Suppressor macrophage treated with lipopolysaccharide for 1 hour (primary cell): ENCODE measurements around the gene JAKMIP1.
"Not testable (repeated sequence)": the region's sequence is repeated elsewhere in the genome, so short reads cannot be mapped to it uniquely, and the experiment has no call there.

Experiments used
- DNase-seq, 3 donors: peaks; one replicate each; pipeline ENCODE4 v3.0.0-alpha.2; 2020 to 2022

The JAKMIP1 gene

DNA sequence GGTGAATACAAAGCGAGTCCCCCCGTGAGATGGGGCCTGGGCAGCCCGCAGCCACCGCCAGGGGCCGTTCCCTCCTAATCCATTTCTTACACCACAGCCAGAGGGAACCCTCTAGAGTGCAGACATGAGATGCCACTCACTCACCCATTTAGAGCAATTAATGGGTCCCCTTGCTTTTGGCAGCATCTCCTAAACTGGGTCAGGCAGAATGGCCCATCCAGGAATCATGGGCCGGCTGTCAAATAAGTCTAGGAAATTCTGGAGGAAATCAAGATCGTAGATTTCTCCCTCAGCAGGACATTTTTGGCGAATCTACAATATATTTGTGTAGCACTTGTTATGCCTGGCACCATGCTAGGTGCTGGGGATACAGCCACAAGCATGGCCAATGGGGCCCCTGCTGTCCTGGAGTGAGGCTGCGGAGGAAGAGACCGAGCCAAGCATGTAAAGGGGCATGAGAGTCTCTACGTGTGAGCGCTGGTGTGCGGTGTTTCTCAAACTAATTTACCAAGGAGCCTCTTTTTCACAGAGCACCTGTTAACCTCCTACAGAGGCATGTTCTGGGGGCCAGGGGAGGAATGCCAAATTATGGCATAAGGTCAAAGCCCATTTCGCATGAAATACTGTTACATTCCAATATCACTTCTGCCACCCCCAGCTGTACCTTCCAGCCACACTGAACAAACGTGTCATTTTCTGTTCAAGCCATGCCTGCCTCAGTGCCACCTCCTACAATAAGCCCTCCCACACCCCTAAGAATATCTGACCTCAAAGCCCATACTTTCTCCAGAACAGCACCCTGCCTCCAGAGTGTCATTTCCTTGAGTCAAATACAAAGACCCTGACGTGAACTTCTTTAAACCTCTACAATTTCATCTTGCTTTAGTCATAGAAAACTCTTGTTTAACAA lies 28.1 kb upstream of the JAKMIP1 start:
- DNase-seq = no peak

DNA sequence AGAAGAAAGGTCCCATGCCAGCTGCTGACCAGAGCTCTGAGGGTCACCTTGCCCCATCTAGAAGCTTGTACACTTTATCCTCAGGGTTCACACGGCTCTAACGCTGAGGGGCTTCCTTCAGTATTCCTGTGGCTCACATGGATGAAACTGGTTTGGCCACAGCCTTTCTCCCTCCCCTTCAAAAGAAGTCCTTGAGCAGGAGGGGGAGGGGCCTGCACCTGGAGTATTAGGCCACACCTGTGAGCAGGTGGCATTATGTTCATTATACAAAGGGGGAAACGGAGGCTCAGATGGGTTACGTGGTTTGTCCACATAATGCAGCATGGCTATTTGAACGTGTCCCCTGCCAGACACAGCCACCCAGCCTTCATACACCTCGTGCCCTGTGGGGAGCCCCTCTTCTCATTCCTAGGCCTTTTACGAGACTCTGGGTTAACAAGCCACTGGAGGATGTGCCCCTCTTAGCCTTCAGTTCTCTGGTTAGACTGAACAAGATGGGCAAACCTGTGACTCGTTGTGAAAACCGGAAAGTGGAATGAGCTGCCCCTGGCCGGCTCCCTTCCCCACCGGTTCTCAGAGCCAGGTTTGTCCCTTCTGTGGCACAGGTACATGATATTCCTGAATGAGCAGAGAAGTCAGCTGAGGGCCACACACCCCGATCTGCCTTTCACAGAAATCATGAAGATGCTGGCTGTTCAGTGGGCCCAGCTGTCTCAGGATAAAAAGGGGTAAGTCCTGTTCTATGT lies 27.2 kb upstream of the JAKMIP1 start:
- no peak for DNase-seq

DNA sequence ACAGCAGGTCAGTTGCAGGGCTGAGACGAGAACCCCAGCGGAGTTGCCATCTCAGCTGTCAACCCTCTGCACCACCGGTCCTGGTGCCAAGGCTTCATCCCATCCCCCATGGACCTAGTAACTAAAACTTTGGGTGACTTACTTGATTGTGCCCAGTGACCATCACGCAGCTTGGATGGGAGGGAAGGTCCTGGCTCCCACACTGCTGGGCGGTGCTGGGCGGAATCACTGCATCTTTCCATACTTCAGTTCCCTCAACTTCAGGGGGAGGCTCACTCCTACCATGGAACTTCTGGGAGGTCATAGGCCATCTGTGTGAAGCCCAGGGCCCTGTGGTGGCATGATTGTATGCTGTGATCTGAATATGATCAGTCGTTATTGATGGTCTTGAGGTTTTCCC lies 26.2 kb upstream of the JAKMIP1 start:
- no peak for DNase-seq

DNA sequence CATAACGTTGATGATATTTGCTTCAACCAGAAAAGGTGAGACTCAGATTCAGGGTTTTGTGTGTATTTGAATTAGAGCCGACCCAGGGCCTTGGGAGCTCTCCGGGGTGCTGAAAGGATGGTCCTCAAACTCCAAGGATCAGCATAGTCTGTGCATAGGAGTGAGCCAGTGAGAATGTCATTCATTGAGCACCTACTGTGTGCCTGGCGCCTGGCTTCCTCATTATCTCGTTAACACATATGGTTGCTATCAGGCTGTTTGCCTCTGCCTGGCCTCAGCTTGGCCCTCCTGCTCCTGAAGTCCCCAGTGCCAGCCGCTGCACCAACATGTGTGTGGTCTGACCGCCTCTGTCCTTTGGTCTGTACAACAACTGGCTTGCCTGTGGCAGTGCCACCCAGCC lies 25.1 kb upstream of the JAKMIP1 start:
- DNase-seq = peak in 2 of 3 donors; percentile 2 to 15

DNA sequence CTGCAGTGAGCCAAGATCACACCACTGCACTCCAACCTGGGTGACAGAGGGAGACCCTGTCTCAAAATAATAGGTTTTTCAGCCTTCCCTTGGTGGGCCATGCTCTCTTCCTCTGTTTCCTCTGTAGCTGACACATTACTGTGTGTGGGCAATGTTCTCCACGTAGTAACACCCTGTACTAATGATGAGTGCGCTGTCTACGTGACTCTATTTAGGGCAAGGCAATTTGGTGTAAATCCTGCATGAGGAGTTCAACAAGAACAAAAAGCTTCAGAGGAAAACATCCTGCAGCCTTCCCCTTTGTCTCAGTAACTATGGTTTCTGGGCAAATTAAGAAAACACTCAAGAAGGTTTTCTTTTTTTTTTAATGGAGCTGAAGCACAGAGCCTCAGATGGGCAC lies 24.4 kb upstream of the JAKMIP1 start:
- no peak for DNase-seq

DNA sequence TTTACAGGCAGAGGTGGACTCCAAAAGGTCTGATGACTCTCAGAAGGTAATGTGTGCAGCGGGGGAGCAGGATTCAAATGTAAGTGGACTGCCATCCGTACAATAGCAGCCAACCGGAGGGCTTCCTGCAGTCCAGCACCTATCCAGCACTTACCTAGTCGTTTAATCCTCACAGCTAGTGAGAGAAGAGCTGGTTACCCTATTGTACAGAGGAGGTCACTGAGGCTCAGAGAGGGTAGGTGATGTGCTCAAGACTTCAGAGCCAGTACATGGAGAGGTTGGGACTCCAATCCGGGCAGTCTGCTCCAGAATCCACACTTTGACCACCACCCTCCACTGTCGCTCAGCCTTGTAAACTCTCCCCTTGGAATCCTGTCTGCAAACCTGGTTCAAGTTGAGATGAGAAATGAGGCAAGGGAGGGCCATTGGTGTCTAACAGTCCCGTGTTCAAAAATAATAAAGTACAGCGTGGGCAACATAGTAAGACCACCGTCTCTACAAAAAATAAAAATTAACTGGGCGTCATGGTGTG lies 22.5 kb upstream of the JAKMIP1 start:
- no peak for DNase-seq

DNA sequence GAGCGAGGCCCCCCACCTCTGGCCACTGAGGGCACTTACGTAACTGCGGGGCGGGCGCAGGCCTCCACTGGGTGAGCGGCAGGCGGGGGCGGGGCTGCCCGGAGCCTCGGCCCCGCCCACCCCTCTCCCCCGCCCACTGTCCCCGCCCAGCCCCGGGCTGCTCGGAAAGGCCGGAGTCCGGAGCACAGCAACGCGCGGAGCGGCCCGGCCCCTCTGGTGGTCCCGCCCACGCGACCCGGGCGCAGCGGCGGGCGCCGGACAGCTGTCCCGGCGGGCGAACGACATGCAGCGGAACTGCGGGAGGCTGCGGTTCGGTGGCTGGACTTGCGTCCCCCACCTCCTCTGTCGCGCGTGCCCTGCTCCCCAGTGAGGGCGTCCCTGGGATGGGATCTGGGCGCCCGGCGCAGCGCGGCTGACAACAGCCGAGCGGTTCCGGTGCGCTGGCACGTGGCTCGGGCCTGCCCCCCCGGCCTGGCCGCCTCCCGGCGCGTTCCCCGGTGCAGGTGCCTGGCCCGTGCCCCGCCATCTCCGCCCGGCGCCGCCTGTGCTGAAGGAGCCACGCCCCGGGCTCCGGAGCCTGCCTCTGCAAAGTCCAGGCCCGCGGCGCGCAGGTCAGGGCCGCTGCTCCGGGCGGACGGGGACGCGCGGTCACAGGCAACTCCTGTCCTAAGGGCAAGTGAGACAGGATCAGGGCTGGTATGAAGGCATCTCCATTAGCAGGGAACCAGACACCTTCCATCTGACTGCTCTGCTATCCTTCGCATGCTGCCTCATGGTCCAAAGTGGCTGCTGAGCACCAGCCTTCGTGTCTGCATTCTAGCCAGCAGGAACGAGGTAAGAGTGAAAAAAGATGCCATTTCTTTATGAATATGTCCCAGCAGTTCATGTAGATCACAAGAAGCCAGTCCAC lies 21.8 kb upstream of the JAKMIP1 start:
- DNase-seq = peak; percentile 25 to 52 (median 25)

DNA sequence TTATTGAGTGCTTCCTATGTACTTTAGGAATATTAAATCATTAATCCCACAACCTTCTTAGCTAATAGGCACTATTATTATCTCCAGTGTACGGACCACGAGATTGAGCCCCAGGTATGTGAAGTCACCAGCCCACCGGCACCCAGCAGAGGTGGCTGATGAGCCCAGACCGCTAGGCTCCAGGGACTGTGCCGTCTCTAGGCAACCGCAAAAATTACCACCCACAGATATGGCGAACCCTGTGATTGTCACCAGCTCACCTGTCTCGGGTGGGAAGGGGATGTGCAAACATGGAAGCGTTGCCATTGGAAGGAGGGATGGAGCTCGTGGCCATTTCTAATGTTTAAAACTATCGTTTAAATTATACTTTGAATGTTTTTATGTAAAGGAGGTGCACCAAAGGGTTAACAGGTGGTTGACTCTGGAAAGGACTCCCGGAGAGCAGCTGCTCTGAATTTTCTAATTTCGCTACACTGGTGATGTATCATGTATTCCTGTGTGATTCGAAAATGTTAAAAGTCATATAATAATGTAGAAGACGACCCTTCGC lies 21.0 kb upstream of the JAKMIP1 start:
- no peak for DNase-seq

DNA sequence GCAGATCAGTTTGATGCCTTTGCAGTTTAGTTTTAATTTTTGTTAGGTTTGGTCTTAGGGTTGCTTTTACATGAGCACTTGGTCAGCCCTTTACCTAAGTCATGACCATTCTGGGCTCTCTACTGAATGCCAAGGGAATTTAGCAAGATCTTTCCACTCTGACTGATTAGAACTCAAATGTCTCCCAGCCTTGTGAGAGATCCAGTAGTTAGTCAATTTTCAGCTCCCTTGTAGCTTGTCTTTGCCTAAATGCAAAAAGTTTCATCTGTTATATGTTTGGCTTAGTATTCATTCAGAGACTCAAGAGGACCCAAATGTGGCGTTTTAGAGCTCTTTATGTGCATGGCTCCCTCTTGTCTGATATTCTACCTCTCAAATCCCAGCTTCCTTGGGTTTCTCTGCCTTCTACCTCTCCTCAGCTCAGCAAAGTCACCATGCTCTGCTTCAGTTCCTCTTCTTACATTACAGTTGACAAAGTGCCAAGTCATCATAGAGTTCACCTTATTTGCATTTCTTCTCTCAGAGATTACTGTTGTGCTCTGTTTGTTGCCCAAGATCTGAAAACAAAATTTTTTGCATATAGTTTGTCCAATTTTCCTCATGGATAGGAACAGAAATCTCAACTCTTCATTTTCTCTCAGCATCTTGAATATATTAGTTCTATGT lies 17.5 kb upstream of the JAKMIP1 start:
- peak in 1 of 3 donors; percentile 5 for DNase-seq

DNA sequence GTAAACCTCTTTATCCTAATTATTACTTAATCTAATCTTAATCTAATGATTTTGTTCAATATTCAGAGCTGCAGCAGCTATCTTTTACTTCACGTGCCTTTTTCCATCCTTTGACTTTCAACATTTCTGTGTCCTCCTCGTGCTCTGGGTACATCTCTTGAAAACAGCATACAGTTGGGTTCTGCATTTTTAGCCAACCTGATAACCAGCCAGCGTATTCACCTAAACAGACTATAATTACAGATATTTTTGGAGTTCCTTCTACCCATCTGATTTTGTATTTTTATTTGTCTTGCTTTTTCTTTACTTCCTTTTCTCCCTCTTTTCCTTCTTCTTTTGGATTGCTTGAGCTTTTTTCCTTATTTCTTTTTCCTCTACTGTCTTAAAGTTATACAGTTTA lies 16.2 kb upstream of the JAKMIP1 start:
- DNase-seq = no peak

DNA sequence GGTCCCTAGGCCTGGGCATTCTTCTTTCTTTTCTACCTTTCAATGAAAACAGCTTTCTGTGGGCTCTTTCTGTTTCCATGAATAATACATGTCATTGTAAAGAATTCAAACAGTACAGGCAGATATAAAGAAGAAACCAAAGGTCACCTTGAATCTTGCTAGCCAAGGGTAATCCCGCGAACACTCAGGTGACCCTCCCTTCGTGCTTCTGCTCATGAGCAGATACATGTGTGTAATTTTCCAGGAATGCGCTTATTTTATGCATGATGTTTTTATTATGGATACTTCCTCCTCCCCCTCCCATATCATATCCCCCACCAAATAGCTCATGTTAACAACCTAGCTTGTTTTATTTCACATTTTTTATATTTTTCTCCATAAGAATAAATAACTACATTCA lies 9.6 kb upstream of the JAKMIP1 start:
- DNase-seq = no peak

DNA sequence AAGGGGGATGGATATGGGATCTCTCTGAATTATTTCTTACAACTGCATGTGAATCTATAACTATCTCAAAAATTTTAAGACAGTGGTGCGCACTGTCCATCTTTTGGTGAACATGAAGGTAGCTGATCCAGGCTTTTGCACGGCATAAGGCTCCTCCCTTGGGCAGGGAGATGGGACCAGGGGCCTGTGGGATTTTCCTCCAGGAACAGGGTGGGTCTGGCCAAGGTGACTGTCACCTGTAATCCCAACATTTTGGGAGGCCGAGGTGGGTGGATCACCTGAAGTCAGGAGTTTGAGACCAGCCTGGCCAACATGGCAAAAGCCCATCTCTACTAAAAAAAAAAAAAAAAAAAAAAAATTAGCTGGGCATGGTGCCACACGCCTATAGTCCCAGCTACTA lies 8.9 kb upstream of the JAKMIP1 start:
- DNase-seq = not testable (repeated sequence)

DNA sequence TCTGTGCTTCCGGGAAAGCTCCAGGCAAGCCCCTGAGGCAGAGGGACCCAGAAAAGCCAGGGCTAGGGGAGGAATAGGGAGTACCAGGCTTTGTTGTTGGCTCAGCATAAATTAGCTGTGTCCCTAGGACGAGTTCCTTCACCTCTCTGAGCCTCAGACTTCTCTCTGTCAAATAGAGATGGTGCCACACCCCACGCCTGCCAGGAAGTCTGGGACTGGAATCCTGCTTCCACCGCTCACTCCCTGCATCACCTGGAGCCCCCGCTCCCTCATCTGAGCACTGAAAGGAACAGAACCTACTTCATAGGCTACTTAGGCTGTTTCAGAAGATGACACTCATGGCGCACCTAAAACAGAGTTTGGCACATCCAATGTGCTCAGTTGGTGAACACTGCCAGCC lies 8.1 kb upstream of the JAKMIP1 start:
- DNase-seq = no peak

DNA sequence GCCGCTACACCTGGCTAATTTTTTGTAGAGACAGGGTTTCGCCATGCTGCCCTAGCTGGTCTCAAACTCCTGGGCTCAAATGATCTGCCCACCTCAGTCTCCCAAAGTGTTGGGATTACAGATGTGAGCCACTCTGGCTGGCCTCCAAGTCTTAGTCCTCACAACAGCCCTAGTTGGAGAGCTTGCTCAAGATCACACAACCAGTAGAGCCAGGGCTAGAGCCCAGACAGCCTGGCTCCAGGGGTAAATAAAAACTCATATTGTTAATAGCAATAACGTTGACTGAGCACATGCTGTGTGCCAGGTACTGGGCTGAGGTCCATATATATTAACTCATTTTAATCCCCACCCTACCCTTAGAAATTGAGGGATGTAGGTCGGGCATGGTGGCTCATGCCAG lies 7.3 kb upstream of the JAKMIP1 start:
- no peak for DNase-seq

DNA sequence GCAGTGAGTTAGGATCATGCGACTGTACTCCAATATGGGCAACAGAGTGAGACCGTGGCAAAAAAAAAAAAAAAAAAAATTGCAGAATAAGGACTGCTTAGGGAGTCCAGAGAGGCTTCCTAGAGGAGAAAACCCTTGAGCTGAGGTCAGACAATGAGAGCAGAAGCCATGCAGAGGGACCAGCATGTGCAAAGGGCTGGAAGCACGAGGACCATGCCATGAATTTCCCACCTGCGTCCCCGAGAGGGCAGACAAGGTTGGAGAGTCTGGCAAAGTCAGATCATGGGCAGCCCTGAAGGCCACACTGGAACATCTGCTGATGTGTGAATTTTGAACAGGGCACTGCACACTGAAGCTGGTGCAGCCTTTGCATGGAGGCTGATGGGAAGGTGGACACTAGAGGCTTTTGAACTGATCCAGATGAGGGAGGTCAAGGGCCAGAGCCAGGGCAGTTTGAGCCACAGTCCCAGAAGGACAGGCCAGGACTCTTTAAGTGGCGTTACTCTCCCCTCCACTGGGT lies 6.5 kb upstream of the JAKMIP1 start:
- DNase-seq = no peak

DNA sequence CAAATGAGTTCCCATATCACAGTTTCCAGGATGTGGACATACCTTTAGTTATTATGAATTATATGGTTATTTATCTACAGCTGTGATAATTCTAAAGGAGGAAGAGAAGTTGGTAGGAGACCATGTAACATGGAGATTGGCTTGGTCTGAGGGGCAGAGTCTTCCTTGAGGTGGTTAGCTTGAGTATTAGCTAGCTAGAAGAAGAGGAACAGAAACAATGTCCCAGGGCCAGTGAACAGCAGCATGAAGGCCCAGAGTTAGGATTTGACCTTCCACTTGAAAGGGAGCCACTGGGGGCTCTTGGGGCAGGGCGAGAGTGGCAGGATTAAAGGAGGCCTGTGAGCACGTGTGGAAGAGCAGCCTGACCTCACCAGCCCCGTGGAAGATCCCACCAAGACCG lies 5.6 kb upstream of the JAKMIP1 start:
- DNase-seq = no peak

DNA sequence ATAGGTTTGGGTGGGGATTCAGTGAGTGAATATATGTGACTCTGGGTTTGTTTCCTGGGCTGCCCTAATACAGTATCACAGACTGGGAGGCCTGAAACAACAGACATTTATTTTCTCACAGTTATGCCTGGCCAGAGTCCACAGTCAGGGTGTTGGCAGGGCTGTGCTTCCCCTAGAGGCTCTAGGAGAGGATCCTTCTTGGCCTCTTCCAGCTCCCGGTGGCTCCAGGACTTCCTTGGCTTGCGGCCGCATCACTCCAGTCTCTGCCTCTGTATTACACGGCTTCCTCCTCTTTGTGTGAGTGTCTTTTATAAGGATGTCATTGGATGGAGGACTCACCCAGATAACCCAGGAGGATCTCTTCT lies 5.2 kb upstream of the JAKMIP1 start:
- DNase-seq = no peak

DNA sequence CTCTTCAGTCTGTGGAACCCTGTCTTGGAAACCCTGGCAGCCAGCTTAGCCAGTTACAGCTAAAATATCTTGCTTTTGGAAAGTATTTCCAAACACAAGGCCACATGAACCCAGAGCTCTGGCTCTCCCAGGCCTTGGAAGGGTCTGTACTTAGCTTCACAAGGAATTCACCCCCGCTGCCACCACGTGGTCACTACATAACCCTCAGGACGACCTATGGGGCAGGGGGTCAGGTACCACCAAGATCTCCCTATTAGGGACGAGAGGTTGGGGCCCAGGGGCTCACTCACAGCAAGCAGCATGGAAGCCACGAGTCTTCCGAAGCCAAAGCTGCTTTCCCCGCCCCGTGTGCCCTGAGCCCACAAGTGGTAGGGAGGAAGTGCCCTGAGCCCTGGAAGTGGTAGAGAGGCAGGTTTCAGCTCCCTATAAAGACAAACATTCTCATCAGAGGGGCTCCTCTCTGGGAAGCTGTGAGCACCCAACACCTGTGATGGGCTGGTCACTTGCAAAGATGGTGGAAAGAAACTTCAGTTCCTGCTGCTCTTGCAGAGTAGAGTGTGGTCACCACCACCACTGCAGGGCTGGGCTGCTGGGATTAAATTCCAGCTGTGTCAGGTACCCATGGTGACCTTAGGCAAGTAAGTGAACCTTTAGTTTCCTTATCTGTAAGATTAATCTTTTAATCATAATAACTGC lies 4.7 kb upstream of the JAKMIP1 start:
- DNase-seq = no peak

DNA sequence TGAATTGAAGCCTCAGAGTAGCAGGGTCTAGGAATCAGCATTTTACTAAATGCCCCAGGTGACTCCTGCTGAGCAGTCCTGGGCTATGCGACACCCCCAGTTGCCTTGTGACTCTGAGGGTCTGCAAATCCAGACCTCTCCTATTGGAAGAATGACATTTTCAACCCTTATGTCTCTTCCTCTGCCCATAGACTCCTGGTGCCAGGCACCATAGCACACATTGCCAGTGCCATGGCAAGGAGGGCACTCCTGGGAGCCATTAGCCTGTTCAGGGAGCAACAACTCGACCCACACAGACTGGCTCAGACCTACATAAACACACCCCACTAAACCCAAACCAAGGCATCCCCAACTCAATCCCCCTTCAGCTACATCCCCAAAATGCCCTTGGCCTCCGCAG lies 3.7 kb upstream of the JAKMIP1 start:
- no peak for DNase-seq

DNA sequence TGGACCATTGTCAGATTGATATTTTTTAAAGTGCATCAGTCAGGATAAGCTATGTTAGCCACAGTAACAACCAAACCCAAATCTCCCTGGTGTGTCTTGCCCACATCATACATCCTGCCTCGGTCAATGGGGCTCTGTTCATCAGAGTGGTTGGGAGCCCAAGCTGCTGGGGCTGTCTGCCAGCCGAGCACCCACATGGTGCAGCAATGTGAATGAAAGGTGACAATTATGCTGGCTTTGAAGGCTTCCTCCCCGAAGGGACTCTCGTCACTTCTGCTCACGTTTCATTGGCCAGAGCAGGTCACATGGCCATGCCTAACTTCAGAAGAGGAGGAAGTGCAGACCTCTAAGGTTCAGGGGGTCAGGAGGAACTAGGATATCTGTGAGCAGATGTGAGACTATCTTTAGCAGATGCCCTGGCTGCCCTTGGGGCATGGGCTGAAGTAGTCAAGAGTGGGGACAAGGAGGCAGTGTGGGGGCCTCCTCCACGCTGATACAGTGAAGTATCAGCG lies 1.3 kb upstream of the JAKMIP1 start:
- DNase-seq = no peak

DNA sequence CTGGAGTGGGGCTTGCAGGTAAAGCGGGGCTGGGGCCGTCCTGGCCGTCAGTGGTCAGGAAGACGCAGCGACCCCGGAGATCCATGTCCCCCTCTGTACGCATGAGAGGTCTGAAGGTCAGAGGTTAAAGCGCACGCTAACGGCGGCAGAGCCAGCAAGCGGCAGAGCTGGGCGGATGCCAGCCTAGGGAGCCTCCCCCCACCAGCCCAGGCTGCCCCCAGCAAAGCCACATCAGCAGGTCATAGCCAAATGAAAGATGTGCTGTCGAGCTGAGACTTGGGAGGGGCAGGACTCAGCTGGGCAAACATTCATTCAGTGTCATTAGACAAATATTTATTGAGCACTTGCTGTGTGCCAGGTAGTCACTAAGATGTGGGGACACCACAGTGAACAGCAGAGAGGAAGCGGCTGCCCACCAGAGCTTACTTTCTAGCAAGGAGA lies 593 bp upstream of the JAKMIP1 start:
- DNase-seq = no peak
